K562 (cell line): ENCODE measurements around the gene SIK3.
A peak's percentile ranks its signal among the peaks of the same experiment; 100 is the strongest.

Experiments
- ATF3 ChIP-seq, 2 experiments: fragments of 450-650 bp in 1 of 2; sonication (generic) in 1 of 2; formaldehyde crosslinking in 1 of 2; IDR thresholded peaks in 1 of 2; conservative IDR thresholded peaks in 1 of 2; 2 replicates each; pipeline versions ENCODE4 v1.6.1 to v1.8.1; 2016 to 2023; ENCODE audit warnings: mild to moderate bottlenecking in 2 of 2, moderate library complexity in 2 of 2, inconsistent platforms in 1 of 2, missing genetic modification reagents in 1 of 2
- BHLHE40 ChIP-seq: IDR thresholded peaks from 2 replicates; pipeline ENCODE4 v1.6.1; 2011; ENCODE audit warnings: low read length, improper control_type of control experiment
- CEBPB ChIP-seq: fragments of 450-650 bp; IDR thresholded peaks from 2 replicates; pipeline ENCODE4 v1.6.1; 2016; ENCODE audit warnings: missing genetic modification characterization, missing compliant biosample characterization
- CTCF ChIP-seq, 3 experiments: IDR thresholded peaks in 2 of 3; conservative IDR thresholded peaks in 1 of 3; 2 replicates each; pipeline ENCODE4 v1.5.1; 2011 to 2012; ENCODE audit warnings: low read length in 3 of 3, mild to moderate bottlenecking in 3 of 3, control low read depth in 2 of 3, improper control_type of control experiment in 1 of 3, inconsistent platforms in 1 of 3, low read depth in 1 of 3, mixed read lengths in 1 of 3, moderate library complexity in 1 of 3; ENCODE audit not compliant: insufficient read depth in 2 of 3
- ESRRA ChIP-seq: fragments of 450-650 bp; IDR thresholded peaks from 2 replicates; pipeline ENCODE4 v1.6.1; 2014; ENCODE audit warnings: low read depth, mild to moderate bottlenecking, moderate library complexity, borderline replicate concordance
- FOSL1 ChIP-seq: fragments of 200-800 bp; sonication (Bioruptor generic); conservative IDR thresholded peaks from 2 replicates; pipeline ENCODE4 v1.6.1; 2016; ENCODE audit warnings: missing genetic modification characterization, missing compliant biosample characterization
- FOXM1 ChIP-seq, 2 experiments: fragments of 450-650 bp in 1 of 2; sonication (generic) in 1 of 2; formaldehyde crosslinking in 1 of 2; IDR thresholded peaks; 2 replicates each; pipeline versions ENCODE4 v1.6.1 to v1.9.0; 2017 to 2022; ENCODE audit warnings: low read depth in 2 of 2, mild to moderate bottlenecking in 2 of 2, missing genetic modification reagents in 1 of 2, moderate library complexity in 1 of 2
- FOXP1 ChIP-seq: sonication (generic); formaldehyde crosslinking; IDR thresholded peaks from 2 replicates; pipeline ENCODE4 v1.8.0; 2022; ENCODE audit warnings: mild to moderate bottlenecking, missing genetic modification reagents
- GATAD2A ChIP-seq: fragments of 450-650 bp; IDR thresholded peaks from 2 replicates; pipeline ENCODE4 v1.6.1; 2017
- SP1 ChIP-seq: sonication (generic); formaldehyde crosslinking; IDR thresholded peaks from 2 replicates; pipeline ENCODE4 v1.8.1; 2022; ENCODE audit warnings: mild to moderate bottlenecking, missing genetic modification reagents
- ZKSCAN1 ChIP-seq: fragments of 150-350 bp; IDR thresholded peaks from 2 replicates; pipeline ENCODE4 v1.6.1; 2016; ENCODE audit warnings: low read depth, low read length
- ZNF609 ChIP-seq: sonication (generic); formaldehyde crosslinking; IDR thresholded peaks from 2 replicates; pipeline ENCODE4 v1.8.1; 2023; ENCODE audit warnings: missing genetic modification reagents, mild to moderate bottlenecking, borderline replicate concordance

GRCh38 chr11:116991491-116991890, 106.7 kb downstream of the SIK3 start:
- TF ChIP-seq ATF3 (IDR thresholded peaks at IDR 0.05) = no peak
- TF ChIP-seq ATF3 (CRISPR knock-in tag; conservative IDR thresholded peaks at IDR 0.05) = no peak
- TF ChIP-seq FOXP1 (CRISPR knock-in tag) = no peak
- no peak for TF ChIP-seq GATAD2A
- TF ChIP-seq FOXM1 (IDR thresholded peaks at IDR 0.05; ENCODE audit: low read depth) = no peak
- TF ChIP-seq FOXM1 (CRISPR knock-in tag; IDR thresholded peaks at IDR 0.05; ENCODE audit: low read depth) = no peak
- TF ChIP-seq BHLHE40 = no peak
- TF ChIP-seq CTCF (IDR thresholded peaks at IDR 0.05 in 2 of 3, conservative IDR thresholded peaks at IDR 0.05 in 1 of 3; ENCODE audit: insufficient read depth in 2 of 3, low read depth in 1 of 3, low read length in 3 of 3) = no peak
- no peak for TF ChIP-seq FOSL1 (tag)
- TF ChIP-seq ZNF609 (CRISPR knock-in tag) = no peak
- peak; percentile 58 for TF ChIP-seq CEBPB
- no peak for TF ChIP-seq ESRRA
- no peak for TF ChIP-seq SP1
- no peak for TF ChIP-seq ZKSCAN1
